DOHH2 (cell line): Measurements from ENCODE around the gene GRID1.

Experiments
- H3F3A ChIP-seq: fragments of 200-600 bp; sonication (generic), shearing (Covaris generic); 2 replicates; pipeline ENCODE4 v1.6.0; 2016; ENCODE audit warnings: antibody characterized with exemption, mild to moderate bottlenecking; ENCODE audit not compliant: control insufficient read depth, insufficient read depth
- H3K27ac ChIP-seq: fragments of 200-600 bp; sonication (generic); 2 replicates; pipeline ENCODE4 v1.5.1; 2014; ENCODE audit warnings: low read depth, mild to moderate bottlenecking, low read length, moderate library complexity
- H3K27me3 ChIP-seq: fragments of 200-600 bp; sonication (generic); 2 replicates; pipeline ENCODE4 v1.6.1; 2014; ENCODE audit warnings: mild to moderate bottlenecking, low read length, mixed read lengths; ENCODE audit not compliant: control insufficient read depth
- H3K36me3 ChIP-seq: fragments of 200-600 bp; sonication (generic); 2 replicates; pipeline ENCODE4 v1.6.1; 2014; ENCODE audit warnings: mild to moderate bottlenecking, low read length, moderate library complexity, mixed read lengths; ENCODE audit not compliant: control insufficient read depth
- H3K4me1 ChIP-seq: fragments of 200-600 bp; sonication (generic); 2 replicates; pipeline ENCODE4 v1.6.1; 2014; ENCODE audit warnings: mild to moderate bottlenecking, low read length, mixed read lengths; ENCODE audit not compliant: control insufficient read depth
- H3K4me2 ChIP-seq: fragments of 200-600 bp; sonication (generic); 2 replicates; pipeline ENCODE4 v1.6.0; 2014; ENCODE audit warnings: mild to moderate bottlenecking, low read length, moderate library complexity
- H3K4me3 ChIP-seq: fragments of 200-600 bp; sonication (generic); 2 replicates; pipeline ENCODE4 v1.5.1; 2014; ENCODE audit warnings: mild to moderate bottlenecking, low read length, mixed read lengths
- H3K79me2 ChIP-seq: fragments of 200-600 bp; sonication (generic); 2 replicates; pipeline ENCODE4 v1.6.1; 2014; ENCODE audit warnings: mild to moderate bottlenecking, low read length, mixed read lengths; ENCODE audit not compliant: control insufficient read depth
- H3K9me2 ChIP-seq: fragments of 200-600 bp; sonication (generic); replicated peaks from 2 replicates; pipeline ENCODE4 v1.6.1; 2014; ENCODE audit warnings: mild to moderate bottlenecking, low read length, mixed read lengths; ENCODE audit not compliant: control insufficient read depth
- H3K9me3 ChIP-seq: fragments of 200-600 bp; sonication (generic); 2 replicates; pipeline ENCODE4 v1.6.1; 2014; ENCODE audit warnings: antibody characterized with exemption, low read length, mixed read lengths; ENCODE audit not compliant: control insufficient read depth, insufficient read depth
- H4K20me1 ChIP-seq: fragments of 200-600 bp; sonication (generic); 2 replicates; pipeline ENCODE4 v1.6.0; 2014; ENCODE audit warnings: low read depth, mild to moderate bottlenecking, antibody characterized with exemption, low read length, moderate library complexity; ENCODE audit not compliant: control insufficient read depth, insufficient read depth
- CTCF ChIP-seq: fragments of 200-600 bp; sonication (generic); IDR thresholded peaks from one replicate; pipeline ENCODE4 v1.5.1; 2014; ENCODE audit warnings: antibody characterized with exemption, mild to moderate bottlenecking, low read depth, low read length; ENCODE audit not compliant: poor library complexity, severe bottlenecking
- EZH2phosphoT487 ChIP-seq: fragments of 200-600 bp; sonication (generic); IDR thresholded peaks from 2 replicates; pipeline ENCODE4 v1.6.1; 2017; ENCODE audit warnings: borderline replicate concordance, mild to moderate bottlenecking, antibody characterized with exemption, low read length, moderate library complexity, mixed read lengths

Gene GRID1

GRCh38 chr10:86223256-86223655 lies 143.3 kb downstream of the GRID1 start:
- H3K9me3 ChIP-seq = no peaks in the 10 kb centered on the region
- H3K36me3 ChIP-seq = no peaks in the 10 kb centered on the region
- no peaks in the 10 kb centered on the region for H3K79me2 ChIP-seq
- H3K4me1 ChIP-seq = no peaks in the 10 kb centered on the region
- no peaks in the 10 kb centered on the region for H3K9me2 ChIP-seq
- H3K4me3 ChIP-seq = no peak overlapping the region
- TF ChIP-seq EZH2phosphoT487 (no peak), CTCF (no peak)
- no peak overlapping the region for H3K27ac ChIP-seq
- H3F3A ChIP-seq = no peaks in the 10 kb centered on the region
- no peaks in the 10 kb centered on the region for H3K27me3 ChIP-seq
- H3K4me2 ChIP-seq = no peak overlapping the region
- no peaks in the 10 kb centered on the region for H4K20me1 ChIP-seq

- H3K4me3 ChIP-seq = no peak overlapping the region
- no peaks in the 10 kb centered on the region for H3K4me1 ChIP-seq
- TF ChIP-seq EZH2phosphoT487 = no peak
- TF ChIP-seq CTCF = no peak
- H3K9me2 ChIP-seq = no peaks in the 10 kb centered on the region
- H3K79me2 ChIP-seq = no peaks in the 10 kb centered on the region
- no peaks in the 10 kb centered on the region for H3K27me3 ChIP-seq
- no peak overlapping the region for H3K4me2 ChIP-seq
- no peaks in the 10 kb centered on the region for H3K9me3 ChIP-seq
- H3K36me3 ChIP-seq = no peaks in the 10 kb centered on the region
- no peaks in the 10 kb centered on the region for H4K20me1 ChIP-seq
- H3F3A ChIP-seq = no peaks in the 10 kb centered on the region
- no peak overlapping the region for H3K27ac ChIP-seq
These were observed 143.9 kb downstream of the GRID1 start for GRCh38 chr10:86222687-86223086.

GRCh38 chr10:86222336-86222650 lies 144.3 kb downstream of the GRID1 start:
- H3K27me3 ChIP-seq = no peaks in the 10 kb centered on the region
- H3K9me2 ChIP-seq = no peaks in the 10 kb centered on the region
- H3K4me2 ChIP-seq = no peak overlapping the region
- H3F3A ChIP-seq = no peaks in the 10 kb centered on the region
- no peaks in the 10 kb centered on the region for H4K20me1 ChIP-seq
- H3K9me3 ChIP-seq = no peaks in the 10 kb centered on the region
- no peaks in the 10 kb centered on the region for H3K79me2 ChIP-seq
- no peaks in the 10 kb centered on the region for H3K36me3 ChIP-seq
- H3K27ac ChIP-seq = no peak overlapping the region
- H3K4me3 ChIP-seq = no peak overlapping the region
- TF ChIP-seq CTCF (no peak), EZH2phosphoT487 (no peak)
- H3K4me1 ChIP-seq = no peaks in the 10 kb centered on the region
